ENCODE results near the gene AMELX. TPM values are rescaled to one million over a fixed set of nuclear protein-coding genes. Genes with fewer than 3 reads are reported as not detected.

The AMELX gene
- total RNA-seq, 4 donors from 2014 or later: not detected

DNA sequence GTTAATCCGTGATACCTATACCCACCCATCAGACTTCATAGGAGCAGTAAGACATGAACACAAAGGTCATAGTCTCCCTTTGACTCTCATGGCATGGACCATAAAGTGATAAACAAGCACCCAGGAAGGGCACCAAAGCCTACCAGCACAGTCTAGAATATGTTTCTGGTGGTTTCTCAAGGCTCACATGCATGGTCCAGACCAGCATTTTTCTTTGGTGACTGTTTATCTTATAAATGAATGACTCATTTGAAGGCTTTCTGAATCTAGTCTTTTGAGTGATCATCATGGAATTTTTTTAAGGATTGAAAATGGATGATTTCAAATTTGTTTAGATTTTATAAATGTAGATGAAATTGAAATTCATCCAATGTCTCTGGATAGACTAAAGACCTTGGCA lies 32.0 kb upstream of the AMELX start:
- no peaks in the 10 kb centered on the region for H3K27me3 ChIP-seq
- no peaks in the 10 kb centered on the region for H3K36me3 ChIP-seq
- DNase-seq (ENCODE audit: low spot score in 2 of 2): no peak
- no peak overlapping the region for H3K27ac ChIP-seq
- TF ChIP-seq, protein P1, sequence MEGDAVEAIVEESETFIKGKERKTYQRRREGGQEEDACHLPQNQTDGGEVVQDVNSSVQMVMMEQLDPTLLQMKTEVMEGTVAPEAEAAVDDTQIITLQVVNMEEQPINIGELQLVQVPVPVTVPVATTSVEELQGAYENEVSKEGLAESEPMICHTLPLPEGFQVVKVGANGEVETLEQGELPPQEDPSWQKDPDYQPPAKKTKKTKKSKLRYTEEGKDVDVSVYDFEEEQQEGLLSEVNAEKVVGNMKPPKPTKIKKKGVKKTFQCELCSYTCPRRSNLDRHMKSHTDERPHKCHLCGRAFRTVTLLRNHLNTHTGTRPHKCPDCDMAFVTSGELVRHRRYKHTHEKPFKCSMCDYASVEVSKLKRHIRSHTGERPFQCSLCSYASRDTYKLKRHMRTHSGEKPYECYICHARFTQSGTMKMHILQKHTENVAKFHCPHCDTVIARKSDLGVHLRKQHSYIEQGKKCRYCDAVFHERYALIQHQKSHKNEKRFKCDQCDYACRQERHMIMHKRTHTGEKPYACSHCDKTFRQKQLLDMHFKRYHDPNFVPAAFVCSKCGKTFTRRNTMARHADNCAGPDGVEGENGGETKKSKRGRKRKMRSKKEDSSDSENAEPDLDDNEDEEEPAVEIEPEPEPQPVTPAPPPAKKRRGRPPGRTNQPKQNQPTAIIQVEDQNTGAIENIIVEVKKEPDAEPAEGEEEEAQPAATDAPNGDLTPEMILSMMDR (IDR thresholded peaks at IDR 0.05): no peak
- TF ChIP-seq EP300 (IDR thresholded peaks at IDR 0.05): no peak
- no peak for TF ChIP-seq POLR2AphosphoS5 (IDR thresholded peaks at IDR 0.05)
- no peak for TF ChIP-seq POLR2A (IDR thresholded peaks at IDR 0.05)
- no peaks in the 10 kb centered on the region for H3K9me3 ChIP-seq
- H3K4me1 ChIP-seq: peaks cover 2% of the 10 kb centered on the region
- no peak overlapping the region for H3K4me3 ChIP-seq
- WGBS: 74% methylated on average over 1 of the region's 1 CpG

DNA sequence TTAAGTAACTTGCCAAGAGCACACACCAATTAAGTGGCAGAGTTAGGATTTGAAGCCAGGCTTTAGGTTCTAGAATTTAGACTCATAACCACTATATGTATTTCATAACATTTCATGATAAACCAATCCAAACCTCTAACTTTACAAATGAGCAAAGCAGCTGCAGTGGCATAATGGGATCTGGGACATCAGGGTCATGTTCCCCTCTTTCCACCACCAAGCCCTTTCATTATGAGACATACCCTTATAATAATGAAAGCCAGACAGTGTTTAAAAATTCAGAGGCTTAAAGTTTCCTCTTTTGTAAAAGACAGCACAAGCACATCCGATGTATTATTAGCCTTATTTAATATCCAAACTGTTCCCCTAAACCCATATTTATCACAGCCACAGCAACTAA lies 28.3 kb upstream of the AMELX start:
- no peak for DNase-seq (ENCODE audit: low spot score in 2 of 2)
- 44% methylated on average over 1 of the region's 1 CpG for WGBS

DNA sequence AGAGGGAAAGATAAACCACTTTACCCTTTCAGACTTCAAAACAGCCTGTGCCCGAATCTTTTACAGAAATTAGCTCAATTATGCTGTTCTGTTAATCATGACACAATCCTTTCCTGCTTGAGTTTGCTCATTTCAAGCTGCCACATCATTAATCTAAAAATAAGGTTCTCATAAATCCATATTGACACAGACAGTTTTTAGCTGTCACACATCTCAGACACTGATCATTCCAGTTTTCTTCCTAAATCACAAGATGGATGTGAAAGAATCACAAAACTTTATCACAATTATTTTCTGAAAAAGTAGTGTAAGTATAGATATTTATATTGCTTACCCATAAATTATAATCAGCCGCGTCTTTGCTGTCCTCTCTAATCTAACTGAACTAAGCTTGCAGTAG lies 27.9 kb upstream of the AMELX start:
- TF ChIP-seq, protein P1 (IDR thresholded peaks at IDR 0.05): no peak
- TF ChIP-seq EP300 (IDR thresholded peaks at IDR 0.05) (no peak), POLR2AphosphoS5 (IDR thresholded peaks at IDR 0.05) (no peak)
- 37% methylated on average over 3 of the region's 3 CpGs for WGBS
- no peak for DNase-seq (ENCODE audit: low spot score in 2 of 2)
- peaks cover 6% of the 10 kb centered on the region for H3K4me1 ChIP-seq
- no peaks in the 10 kb centered on the region for H3K36me3 ChIP-seq
- H3K27me3 ChIP-seq: no peaks in the 10 kb centered on the region
- H3K4me3 ChIP-seq: peak overlapping the region; percentile 7
- H3K9me3 ChIP-seq: no peaks in the 10 kb centered on the region
- peak overlapping the region; percentile 10 for H3K27ac ChIP-seq

More for the DNA sequence above, 28.3 kb upstream of the AMELX start:
- no peak overlapping the region for H3K27ac ChIP-seq
- no peaks in the 10 kb centered on the region for H3K9me3 ChIP-seq
- TF ChIP-seq POLR2A (IDR thresholded peaks at IDR 0.05) (no peak), POLR2AphosphoS5 (IDR thresholded peaks at IDR 0.05) (no peak), EP300 (IDR thresholded peaks at IDR 0.05) (no peak)
- TF ChIP-seq, protein P1 (IDR thresholded peaks at IDR 0.05): no peak
- no peaks in the 10 kb centered on the region for H3K36me3 ChIP-seq
- no peaks in the 10 kb centered on the region for H3K27me3 ChIP-seq
- peaks cover 6% of the 10 kb centered on the region for H3K4me1 ChIP-seq
- H3K4me3 ChIP-seq: no peak overlapping the region

DNA sequence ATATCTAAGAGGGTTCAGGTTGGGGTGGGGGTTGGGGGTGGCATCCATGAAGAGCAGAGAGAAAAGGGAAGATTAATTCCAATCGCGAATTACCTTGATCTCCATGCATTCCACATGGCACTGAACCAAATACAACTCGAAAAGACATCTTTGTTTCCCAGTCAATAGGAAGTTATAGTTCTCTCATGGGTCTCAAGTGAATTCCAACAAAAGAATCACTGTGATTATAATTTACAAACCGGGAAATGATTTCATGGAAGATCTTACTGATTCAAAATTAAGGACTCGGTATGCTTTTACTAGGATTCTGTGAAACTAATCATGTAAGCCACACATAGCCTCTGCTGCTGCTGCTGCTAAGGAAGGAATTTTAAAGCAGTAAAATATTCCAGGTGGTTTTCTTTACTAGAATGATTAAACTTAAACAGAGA lies 26.6 kb upstream of the AMELX start:
- DNase-seq (ENCODE audit: low spot score in 2 of 2): no peak
- 40% methylated on average over 5 of the region's 5 CpGs for WGBS
- Histone ChIP-seq H3K27me3 (no peaks in the 10 kb centered on the region), H3K36me3 (no peaks in the 10 kb centered on the region), H3K4me1 (peaks cover 6% of the 10 kb centered on the region), H3K9me3 (no peaks in the 10 kb centered on the region), H3K4me3 (no peak overlapping the region), H3K27ac (peak overlapping the region; percentile 4)
- TF ChIP-seq POLR2AphosphoS5 (IDR thresholded peaks at IDR 0.05) (no peak), POLR2A (IDR thresholded peaks at IDR 0.05) (no peak), EP300 (IDR thresholded peaks at IDR 0.05) (no peak)
- TF ChIP-seq, protein P1 (IDR thresholded peaks at IDR 0.05): no peak

DNA sequence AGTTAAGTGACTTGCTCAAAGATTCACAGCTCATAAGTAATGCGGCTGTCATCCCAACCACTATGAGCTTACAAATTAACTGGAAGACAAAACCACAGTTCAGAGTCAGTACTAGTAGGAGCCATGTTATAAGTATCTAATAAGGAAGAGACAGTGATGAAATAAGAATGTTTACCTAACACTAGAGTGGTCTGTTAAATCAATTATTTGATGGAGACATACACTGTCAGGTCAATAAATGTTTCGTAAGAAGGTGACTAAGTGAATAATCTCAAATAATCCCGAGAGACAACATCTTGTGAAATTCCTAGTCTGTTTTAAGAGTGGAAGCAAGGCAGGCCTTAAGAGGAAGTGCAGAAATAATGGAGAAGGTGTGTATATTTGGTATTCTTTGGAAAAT lies 25.8 kb upstream of the AMELX start:
- H3K27me3 ChIP-seq: no peaks in the 10 kb centered on the region
- DNase-seq (ENCODE audit: low spot score in 2 of 2): no peak
- peaks cover 6% of the 10 kb centered on the region for H3K4me1 ChIP-seq
- no peaks in the 10 kb centered on the region for H3K9me3 ChIP-seq
- H3K27ac ChIP-seq: no peak overlapping the region
- TF ChIP-seq POLR2A (IDR thresholded peaks at IDR 0.05) (no peak), EP300 (IDR thresholded peaks at IDR 0.05) (no peak), POLR2AphosphoS5 (IDR thresholded peaks at IDR 0.05) (no peak)
- TF ChIP-seq, protein P1 (IDR thresholded peaks at IDR 0.05): no peak
- H3K4me3 ChIP-seq: no peak overlapping the region
- H3K36me3 ChIP-seq: no peaks in the 10 kb centered on the region
- 80% methylated on average over 3 of the region's 3 CpGs for WGBS

Measured in suprapubic skin (tissue), 4 donors.